HEK293 (cell line): ENCODE data around the gene GSS.

Experiments used
- ZBTB8A ChIP-seq: fragments of 450-650 bp; formaldehyde crosslinking; IDR thresholded peaks from 2 replicates; pipeline ENCODE4 v1.5.1; 2016; ENCODE audit warnings: missing biosample characterization, missing genetic modification characterization
- ZNF24 ChIP-seq: fragments of 450-650 bp; formaldehyde crosslinking; IDR thresholded peaks from 2 replicates; pipeline ENCODE4 v1.5.1; 2016; ENCODE audit warnings: missing biosample characterization, missing genetic modification characterization
- ZNF311 ChIP-seq: fragments of 450-650 bp; formaldehyde crosslinking; IDR thresholded peaks from 2 replicates; pipeline ENCODE4 v1.5.1; 2017; ENCODE audit warnings: missing biosample characterization, missing genetic modification characterization, borderline replicate concordance
- ZNF670 ChIP-seq: fragments of 450-650 bp; formaldehyde crosslinking; IDR thresholded peaks from 2 replicates; pipeline ENCODE4 v1.5.1; 2016; ENCODE audit warnings: missing biosample characterization, missing genetic modification characterization, low read depth

GRCh38 chr20:34940081-34940481, 15.5 kb downstream of the GSS start:
- no peak for TF ChIP-seq ZNF670 (tag by site-specific recombination)
- TF ChIP-seq ZNF311 (tag by site-specific recombination), result no peak
- TF ChIP-seq ZNF24 (tag by site-specific recombination), result no peak
- no peak for TF ChIP-seq ZBTB8A
